ENCODE measurements around the gene SAMD11.

GRCh38 chr1:932173-932510 lies 8.4 kb downstream of the SAMD11 start:
- no peak for TF ChIP-seq CTCF (conservative IDR thresholded peaks at IDR 0.05; ENCODE audit: low read length)
- no peak for TF ChIP-seq EZH2phosphoT487 (IDR thresholded peaks at IDR 0.05; ENCODE audit: borderline replicate concordance, low read depth, low read length)

Data from OCI-LY7 (cell line).